GM19328 (cell line): ENCODE data around the gene LETM1.

ENCODE experiments used
- ATAC-seq: cut with Tn5 transposase; IDR thresholded peaks from one replicate; pipeline ENCODE4 v1.9.1; 2021; ENCODE audit warnings: mild to moderate bottlenecking, moderate library complexity; ENCODE audit not compliant: unreplicated experiment

Gene LETM1

GRCh38 chr4:1797298-1797860 is 58.6 kb downstream of the LETM1 start:
- no peak for ATAC-seq

GRCh38 chr4:1796486-1797204 is 59.3 kb downstream of the LETM1 start:
- no peak for ATAC-seq

- ATAC-seq = no peak
Observed at GRCh38 chr4:1795299-1796195, 60.4 kb downstream of the LETM1 start.

- ATAC-seq = no peak
Observed at GRCh38 chr4:1794809-1795298, 61.1 kb downstream of the LETM1 start.

- ATAC-seq = no peak
Observed at GRCh38 chr4:1793940-1794808, 61.8 kb downstream of the LETM1 start.

- no peak for ATAC-seq
Observed at GRCh38 chr4:1793496-1793840, 62.5 kb downstream of the LETM1 start.

- no peak for ATAC-seq
Observed at GRCh38 chr4:1792832-1793495, 63.0 kb downstream of the LETM1 start, which contains the start of gene FGFR3. TSS of gene FGFR3 (plus strand) at chr4:1793293. CDS start at chr4:1793935, 642 bp downstream.

GRCh38 chr4:1792158-1792831 is 63.7 kb downstream of the LETM1 start:
- ATAC-seq = no peak

GRCh38 chr4:1790005-1790404 is 66.0 kb downstream of the LETM1 start:
- no peak for ATAC-seq

GRCh38 chr4:1789552-1789951 is 66.4 kb downstream of the LETM1 start:
- no peak for ATAC-seq

GRCh38 chr4:1788254-1788973 is 67.5 kb downstream of the LETM1 start:
- no peak for ATAC-seq

- ATAC-seq = no peak
Observed at GRCh38 chr4:1787411-1788077, 68.4 kb downstream of the LETM1 start.

- no peak for ATAC-seq
Observed at GRCh38 chr4:1786544-1787362, 69.2 kb downstream of the LETM1 start.

GRCh38 chr4:1785592-1785991 is 70.4 kb downstream of the LETM1 start:
- no peak for ATAC-seq

GRCh38 chr4:1784789-1785591 is 71.0 kb downstream of the LETM1 start:
- ATAC-seq = no peak

- ATAC-seq = no peak
Observed at GRCh38 chr4:1784395-1784788, 71.6 kb downstream of the LETM1 start.

GRCh38 chr4:1783970-1784369 is 72.0 kb downstream of the LETM1 start:
- ATAC-seq = no peak
